Measurements from ENCODE around the gene EBPL. TPM values are rescaled to one million over a fixed set of nuclear protein-coding genes. Genes with fewer than 3 reads are reported as not detected.

EBPL gene
- polyA plus RNA-seq, 1 of the 3 experiments (the other 2 are of a cell fraction), result 113 TPM

DNA sequence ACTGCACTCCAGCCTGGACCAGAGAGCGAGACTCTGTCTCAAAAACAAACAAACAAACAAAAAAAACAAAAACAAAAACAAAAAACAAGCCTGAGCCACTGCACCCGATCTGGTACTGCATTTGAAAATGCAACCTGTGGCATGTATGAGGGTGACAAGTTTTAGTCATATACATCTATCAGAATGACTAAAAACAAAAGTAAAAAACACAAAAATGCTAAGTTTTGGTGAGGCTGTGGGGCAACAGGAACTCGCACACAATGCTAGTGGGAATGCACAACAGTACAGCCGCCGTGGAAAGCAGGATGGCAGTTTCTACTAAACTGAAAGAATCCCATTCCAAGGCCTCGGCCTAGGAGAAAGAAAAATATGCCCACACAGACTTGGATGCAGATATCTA, 7.8 kb downstream of the EBPL start:
- no peaks in the 10 kb centered on the region for H4K20me1 ChIP-seq (ENCODE audit: insufficient read depth)
- DNase-seq, result no peak
- no peak overlapping the region for H3K4me3 ChIP-seq (ENCODE audit: low read depth in 2 of 2, low read length in 1 of 2)
- no peak overlapping the region for H2AFZ ChIP-seq (ENCODE audit: low read depth)
- ChIA-PET POLR2A (interaction anchor here (1.8 kb wide), 1 partner anchor 8 kb away, joined by 7 read pairs; the partner anchor contains the start of gene EBPL), CTCF (no interaction called here)
- peaks cover 79% of the 10 kb centered on the region for H3K79me2 ChIP-seq (ENCODE audit: insufficient read depth)
- H3K9ac ChIP-seq, result no peak overlapping the region
- no peak overlapping the region for H3K27ac ChIP-seq (ENCODE audit: low read depth in 2 of 2, low read length in 1 of 2)
- no peak overlapping the region for H3K4me2 ChIP-seq
- peaks cover 3% of the 10 kb centered on the region for H3F3A ChIP-seq (replicated peaks; ENCODE audit: insufficient read depth)
- TF ChIP-seq SIN3A (IDR thresholded peaks at IDR 0.05; ENCODE audit: borderline replicate concordance, low read depth, low read length), result no peak
- TF ChIP-seq PBX3 (IDR thresholded peaks at IDR 0.05), result no peak
- no peak for TF ChIP-seq RAD21 (IDR thresholded peaks at IDR 0.05; ENCODE audit: low read length)
- TF ChIP-seq GABPA (IDR thresholded peaks at IDR 0.05; ENCODE audit: low read depth), result no peak
- no peak for TF ChIP-seq EP300 (IDR thresholded peaks at IDR 0.05; ENCODE audit: borderline replicate concordance in 1 of 2, low read depth in 1 of 2, low read length in 1 of 2)
- TF ChIP-seq MXI1 (IDR thresholded peaks at IDR 0.05; ENCODE audit: low read depth, low read length), result no peak
- TF ChIP-seq RFX5 (IDR thresholded peaks at IDR 0.05; ENCODE audit: low read length), result no peak
- no peak for TF ChIP-seq EZH2phosphoT487 (IDR thresholded peaks at IDR 0.05; ENCODE audit: borderline replicate concordance, low read depth)
- no peak for TF ChIP-seq TAF1 (IDR thresholded peaks at IDR 0.05; ENCODE audit: borderline replicate concordance, low read depth, low read length)
- TF ChIP-seq CHD2 (IDR thresholded peaks at IDR 0.05; ENCODE audit: low read length, partially characterized antibody), result no peak
- no peaks in the 10 kb centered on the region for H3K9me2 ChIP-seq
- 97% methylated on average over 6 of the region's 6 CpGs for WGBS (ENCODE audit: low lambda C conversion rate)
- peaks cover 9 to 10% of the 10 kb centered on the region in 2 experiments for H3K36me3 ChIP-seq (replicated peaks in 1 of 2; ENCODE audit: control insufficient read depth in 1 of 2, insufficient read depth in 2 of 2, low read length in 1 of 2)
- no peaks in the 10 kb centered on the region for H3K9me3 ChIP-seq
- no peaks in the 10 kb centered on the region for H3K27me3 ChIP-seq (ENCODE audit: insufficient read depth)
- peaks cover 0 to 4% of the 10 kb centered on the region in 2 experiments; a peak in 1 of 4 replicates for H3K4me1 ChIP-seq (ENCODE audit: control insufficient read depth in 1 of 2, insufficient read depth in 2 of 2, low read depth in 1 of 2, low read length in 1 of 2)

DNA sequence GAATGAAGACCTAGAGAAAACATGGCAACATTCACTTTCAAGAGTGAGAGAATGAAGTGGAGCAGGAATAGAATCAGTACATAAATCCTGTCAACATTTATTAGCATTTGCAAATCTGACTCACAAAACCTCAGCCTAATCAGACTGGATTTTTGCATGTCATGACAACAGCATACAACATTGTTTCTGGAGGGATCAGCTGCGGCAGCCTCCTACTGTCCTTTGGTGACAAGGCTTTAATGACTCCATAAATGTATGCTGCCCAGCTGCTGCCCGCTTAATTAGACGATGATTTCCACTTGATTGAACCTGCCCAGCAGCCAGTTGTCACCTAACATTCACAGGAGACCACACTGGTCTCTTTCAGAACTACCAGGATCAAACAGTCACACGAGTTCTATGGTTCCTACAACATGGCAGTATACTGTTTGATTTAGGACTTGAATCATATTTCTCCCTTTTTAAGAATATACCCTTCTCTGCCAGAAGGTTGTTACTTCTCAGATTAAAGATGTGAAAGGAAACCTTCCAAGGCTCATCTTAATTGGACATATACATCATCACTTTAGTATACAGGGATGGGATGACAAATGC, 9.3 kb downstream of the EBPL start:
- no peak overlapping the region for H2AFZ ChIP-seq (ENCODE audit: low read depth)
- H3K27ac ChIP-seq (ENCODE audit: low read depth in 2 of 2, low read length in 1 of 2), result no peak overlapping the region
- no peak overlapping the region for H3K9ac ChIP-seq
- peaks cover 3% of the 10 kb centered on the region for H3F3A ChIP-seq (replicated peaks; ENCODE audit: insufficient read depth)
- no peaks in the 10 kb centered on the region for H3K4me1 ChIP-seq (ENCODE audit: control insufficient read depth in 1 of 2, insufficient read depth in 2 of 2, low read depth in 1 of 2, low read length in 1 of 2)
- H3K9me3 ChIP-seq, result no peaks in the 10 kb centered on the region
- H3K79me2 ChIP-seq (ENCODE audit: insufficient read depth), result peaks cover 78% of the 10 kb centered on the region; the same call in 1 of the 2 replicates
- H3K4me3 ChIP-seq (ENCODE audit: low read depth in 2 of 2, low read length in 1 of 2), result no peak overlapping the region
- no peaks in the 10 kb centered on the region for H3K27me3 ChIP-seq (ENCODE audit: insufficient read depth)
- TF ChIP-seq MEF2A (IDR thresholded peaks at IDR 0.05; ENCODE audit: borderline replicate concordance, low read depth) (no peak), CTCF (IDR thresholded peaks at IDR 0.05) (no peak), JUND (IDR thresholded peaks at IDR 0.05) (no peak), GATA2 (CRISPR knock-in tag; IDR thresholded peaks at IDR 0.05) (no peak), TAF1 (IDR thresholded peaks at IDR 0.05; ENCODE audit: borderline replicate concordance, low read depth, low read length) (no peak), NRF1 (IDR thresholded peaks at IDR 0.05; ENCODE audit: low read depth, low read length) (no peak), NFIC (IDR thresholded peaks at IDR 0.05; ENCODE audit: borderline replicate concordance) (no peak), RCOR1 (IDR thresholded peaks at IDR 0.05; ENCODE audit: low read length) (no peak), GABPA (IDR thresholded peaks at IDR 0.05; ENCODE audit: low read depth) (no peak), TEAD4 (IDR thresholded peaks at IDR 0.05; ENCODE audit: borderline replicate concordance, insufficient read depth) (no peak), SMC3 (IDR thresholded peaks at IDR 0.05; ENCODE audit: low read depth, low read length) (no peak), EP300 (IDR thresholded peaks at IDR 0.05; ENCODE audit: borderline replicate concordance in 1 of 2, low read depth in 1 of 2, low read length in 1 of 2) (no peak), TCF12 (IDR thresholded peaks at IDR 0.05) (no peak), RAD21 (IDR thresholded peaks at IDR 0.05; ENCODE audit: low read length) (no peak)
- TF ChIP-seq, protein P1, sequence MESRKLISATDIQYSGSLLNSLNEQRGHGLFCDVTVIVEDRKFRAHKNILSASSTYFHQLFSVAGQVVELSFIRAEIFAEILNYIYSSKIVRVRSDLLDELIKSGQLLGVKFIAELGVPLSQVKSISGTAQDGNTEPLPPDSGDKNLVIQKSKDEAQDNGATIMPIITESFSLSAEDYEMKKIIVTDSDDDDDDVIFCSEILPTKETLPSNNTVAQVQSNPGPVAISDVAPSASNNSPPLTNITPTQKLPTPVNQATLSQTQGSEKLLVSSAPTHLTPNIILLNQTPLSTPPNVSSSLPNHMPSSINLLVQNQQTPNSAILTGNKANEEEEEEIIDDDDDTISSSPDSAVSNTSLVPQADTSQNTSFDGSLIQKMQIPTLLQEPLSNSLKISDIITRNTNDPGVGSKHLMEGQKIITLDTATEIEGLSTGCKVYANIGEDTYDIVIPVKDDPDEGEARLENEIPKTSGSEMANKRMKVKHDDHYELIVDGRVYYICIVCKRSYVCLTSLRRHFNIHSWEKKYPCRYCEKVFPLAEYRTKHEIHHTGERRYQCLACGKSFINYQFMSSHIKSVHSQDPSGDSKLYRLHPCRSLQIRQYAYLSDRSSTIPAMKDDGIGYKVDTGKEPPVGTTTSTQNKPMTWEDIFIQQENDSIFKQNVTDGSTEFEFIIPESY (IDR thresholded peaks at IDR 0.05; ENCODE audit: borderline replicate concordance, low read depth), result no peak
- H3K36me3 ChIP-seq (replicated peaks in 1 of 2; ENCODE audit: control insufficient read depth in 1 of 2, insufficient read depth in 2 of 2, low read length in 1 of 2), result peaks cover 0 to 10% of the 10 kb centered on the region in 2 experiments
- no peak for DNase-seq
- no peaks in the 10 kb centered on the region for H4K20me1 ChIP-seq (ENCODE audit: insufficient read depth)
- WGBS (ENCODE audit: low lambda C conversion rate), result 88% methylated on average over 3 of the region's 4 CpGs
- ChIA-PET POLR2A (interaction anchor here (0.6 to 1.8 kb wide), 2 partner anchors 9 to 239 kb away, joined by 3 to 7 read pairs; partner anchors contain the start of gene EBPL), CTCF (no interaction called here)
- no peak overlapping the region for H3K4me2 ChIP-seq
- H3K9me2 ChIP-seq, result no peaks in the 10 kb centered on the region

All from SK-N-SH (cell line).